Skeletal muscle tissue (tissue), 4 donors: ENCODE results near the gene FYTTD1. TPM values are rescaled to one million over a fixed set of nuclear protein-coding genes. Genes with fewer than 3 reads are reported as not detected.

Source experiments
- H3K27ac ChIP-seq: one replicate; pipeline ENCODE4 v1.7.0; 2013; ENCODE audit warnings: mild to moderate bottlenecking, low read depth, low read length, inconsistent platforms
- H3K27me3 ChIP-seq, 3 donors: one replicate each; pipeline ENCODE4 v1.7.0; 2013; ENCODE audit warnings: low read length in 3 of 3; ENCODE audit not compliant: control insufficient read depth in 3 of 3, insufficient read depth in 3 of 3
- H3K36me3 ChIP-seq, 3 donors: one replicate each; pipeline ENCODE4 v1.7.0; 2013; ENCODE audit warnings: low read length in 3 of 3; ENCODE audit not compliant: control insufficient read depth in 3 of 3, insufficient read depth in 3 of 3
- H3K4me1 ChIP-seq, 3 donors: one replicate each; pipeline ENCODE4 v1.7.0; 2013; ENCODE audit warnings: low read length in 3 of 3, mild to moderate bottlenecking in 3 of 3; ENCODE audit not compliant: control insufficient read depth in 3 of 3, insufficient read depth in 3 of 3
- H3K4me3 ChIP-seq, 3 donors: one replicate each; pipeline ENCODE4 v1.7.0; 2013; ENCODE audit warnings: low read length in 3 of 3
- H3K9ac ChIP-seq, 3 donors: one replicate each; pipeline ENCODE4 v1.7.0; 2013; ENCODE audit warnings: low read length in 3 of 3, mild to moderate bottlenecking in 3 of 3, moderate library complexity in 2 of 3, low read depth in 1 of 3
- H3K9me3 ChIP-seq, 3 donors: one replicate each; pipeline ENCODE4 v1.7.0; 2013; ENCODE audit warnings: low read length in 3 of 3; ENCODE audit not compliant: control insufficient read depth in 3 of 3
- total RNA-seq: library from RNA; depleted of rRNA; stranded (reverse); fragments of >200 nt; gene quantifications from one replicate; pipeline ENCODE4 v1.2.3, GENCODE V29; 2014
- donor health status: Osteomylitis.

The FYTTD1 gene
- total RNA-seq, 1 donor from 2014 or later, result 22.4 TPM

DNA sequence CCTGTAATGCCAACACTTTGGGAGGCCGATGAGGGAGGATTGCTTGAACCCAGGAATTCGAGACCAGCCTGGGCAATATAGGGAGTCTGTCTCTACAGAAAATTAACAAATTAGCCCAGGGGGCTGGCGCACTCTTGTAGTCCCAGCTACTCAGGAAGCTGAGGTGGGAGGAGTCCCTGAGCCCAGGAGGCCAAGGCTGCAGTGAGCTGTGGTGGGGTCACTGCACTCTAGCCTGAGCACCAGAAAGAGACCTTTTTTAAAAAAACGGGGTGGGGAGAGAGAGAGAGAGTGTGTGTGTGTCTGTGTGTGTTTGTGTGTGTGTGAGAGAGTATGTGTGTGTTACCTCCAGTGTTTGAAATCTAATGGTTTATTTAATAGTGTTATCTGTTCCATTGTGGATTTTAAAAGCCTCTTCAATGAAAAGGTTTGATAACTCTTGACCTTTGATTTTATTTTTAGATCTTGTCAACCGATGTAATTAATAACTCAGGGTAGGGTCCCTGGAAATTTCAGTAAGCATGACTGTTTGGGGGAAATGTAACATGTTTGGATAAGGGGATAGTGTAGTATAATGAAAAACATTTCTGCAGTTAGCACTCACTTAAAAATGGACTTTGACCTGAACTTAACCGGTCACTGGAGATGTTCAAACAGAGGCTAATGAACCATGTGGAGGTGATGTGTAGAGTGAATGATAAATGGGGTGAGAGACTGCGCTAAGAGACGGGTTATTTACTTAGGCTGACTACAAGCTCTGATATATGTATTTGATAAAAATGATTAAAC lies 71.1 kb downstream of the FYTTD1 start:
- H3K27ac ChIP-seq, result no peak overlapping the region
- no peaks in the 10 kb centered on the region for H3K4me1 ChIP-seq

DNA sequence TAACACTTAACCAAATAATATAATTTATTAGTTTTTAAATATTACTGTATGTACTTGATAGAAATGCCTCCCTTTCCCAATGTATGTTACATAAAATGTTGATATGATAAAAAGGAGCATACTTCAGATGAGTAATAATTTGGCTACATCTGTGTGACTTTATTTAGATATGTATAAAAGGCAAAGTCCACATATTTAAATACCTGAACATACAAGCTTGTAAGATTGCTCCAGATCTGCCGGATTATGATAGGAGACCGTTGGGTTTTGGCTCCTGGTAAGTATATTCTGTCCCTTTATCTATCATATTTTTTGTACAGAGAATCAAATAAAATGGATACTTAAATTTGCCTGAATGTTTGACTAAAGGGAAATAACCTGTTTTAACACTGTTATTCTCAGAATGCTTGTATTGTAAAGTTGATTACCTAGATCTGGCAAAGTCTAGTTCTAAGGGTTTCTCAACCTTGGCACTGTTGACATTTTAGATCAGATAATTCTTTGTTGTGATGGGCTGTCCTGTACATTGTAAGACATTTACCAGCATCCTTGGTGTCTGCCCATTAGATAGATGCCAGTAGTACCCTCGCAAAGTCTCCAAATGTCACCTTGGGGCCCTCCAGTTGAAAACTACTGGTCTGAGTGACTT lies 79.8 kb downstream of the FYTTD1 start:
- H3K4me1 ChIP-seq, result no peaks in the 10 kb centered on the region
- no peaks in the 10 kb centered on the region for H3K27me3 ChIP-seq
- no peak overlapping the region for H3K27ac ChIP-seq
- H3K9me3 ChIP-seq, result no peaks in the 10 kb centered on the region
- peaks cover 11 to 52% (median 41%) of the 10 kb centered on the region in 3 donors for H3K36me3 ChIP-seq
- no peak overlapping the region for H3K9ac ChIP-seq
- H3K4me3 ChIP-seq, result no peak overlapping the region

More for the DNA sequence above, 71.1 kb downstream of the FYTTD1 start:
- peaks cover 7 to 14% (median 10%) of the 10 kb centered on the region in 3 donors for H3K36me3 ChIP-seq
- no peaks in the 10 kb centered on the region for H3K27me3 ChIP-seq
- H3K4me3 ChIP-seq, result no peak overlapping the region
- H3K9ac ChIP-seq, result no peak overlapping the region
- H3K9me3 ChIP-seq, result no peaks in the 10 kb centered on the region

DNA sequence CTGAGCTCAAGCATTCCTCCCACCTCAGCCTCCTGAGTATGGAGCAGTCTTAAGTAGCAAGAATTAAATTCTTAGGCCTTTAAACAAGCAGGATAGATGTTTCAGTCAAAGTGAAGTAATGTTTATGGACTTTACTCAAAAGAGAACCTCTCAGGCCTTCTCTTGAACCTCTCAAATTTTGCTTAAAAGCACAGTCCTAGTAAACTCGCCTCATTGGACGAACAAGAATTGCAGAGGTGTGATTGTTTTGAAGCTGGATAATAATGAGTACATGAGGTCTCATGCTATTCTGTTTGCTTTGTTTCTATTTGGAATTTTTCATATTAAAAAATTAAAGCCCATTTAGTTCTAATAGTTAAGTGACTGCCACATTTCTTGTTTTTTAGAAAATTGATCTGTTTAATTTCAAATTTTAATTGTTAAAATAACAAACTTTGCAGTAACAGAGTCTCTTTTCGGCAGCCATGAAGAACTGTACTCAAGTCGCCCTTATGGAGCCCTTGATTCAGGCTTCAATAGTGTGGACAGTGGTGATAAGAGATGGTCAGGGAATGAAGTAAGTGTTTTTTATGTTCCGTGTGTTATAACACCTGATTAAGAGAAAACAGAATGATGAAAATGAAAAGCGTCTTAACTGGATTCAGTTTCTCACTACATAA lies 80.8 kb downstream of the FYTTD1 start:
- Histone ChIP-seq H3K27me3 (no peaks in the 10 kb centered on the region), H3K9ac (no peak overlapping the region), H3K9me3 (no peaks in the 10 kb centered on the region), H3K36me3 (peaks cover 11 to 55% (median 43%) of the 10 kb centered on the region in 3 donors), H3K4me3 (no peak overlapping the region), H3K27ac (no peak overlapping the region), H3K4me1 (no peaks in the 10 kb centered on the region)

DNA sequence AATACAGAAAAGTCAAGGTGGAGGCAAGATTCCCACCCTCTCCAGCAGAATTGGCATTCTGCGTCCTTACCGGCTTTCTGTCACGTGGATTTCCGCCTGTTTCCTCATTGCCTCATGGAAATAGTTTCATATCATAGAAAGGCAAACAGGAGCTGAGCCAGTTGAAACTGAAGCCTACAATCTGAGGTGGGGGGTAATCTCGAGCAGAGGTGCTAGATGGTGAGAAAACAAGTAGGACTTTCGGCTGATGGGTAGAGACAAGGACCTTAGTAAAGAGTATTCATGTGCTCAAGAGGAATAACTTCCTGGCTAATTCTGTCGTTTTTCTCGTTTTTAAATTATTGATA lies 81.3 kb downstream of the FYTTD1 start:
- Histone ChIP-seq H3K4me3 (no peak overlapping the region), H3K27me3 (no peaks in the 10 kb centered on the region), H3K9me3 (no peaks in the 10 kb centered on the region), H3K36me3 (peaks cover 11 to 57% (median 45%) of the 10 kb centered on the region in 3 donors), H3K27ac (no peak overlapping the region), H3K4me1 (no peaks in the 10 kb centered on the region), H3K9ac (no peak overlapping the region)

DNA sequence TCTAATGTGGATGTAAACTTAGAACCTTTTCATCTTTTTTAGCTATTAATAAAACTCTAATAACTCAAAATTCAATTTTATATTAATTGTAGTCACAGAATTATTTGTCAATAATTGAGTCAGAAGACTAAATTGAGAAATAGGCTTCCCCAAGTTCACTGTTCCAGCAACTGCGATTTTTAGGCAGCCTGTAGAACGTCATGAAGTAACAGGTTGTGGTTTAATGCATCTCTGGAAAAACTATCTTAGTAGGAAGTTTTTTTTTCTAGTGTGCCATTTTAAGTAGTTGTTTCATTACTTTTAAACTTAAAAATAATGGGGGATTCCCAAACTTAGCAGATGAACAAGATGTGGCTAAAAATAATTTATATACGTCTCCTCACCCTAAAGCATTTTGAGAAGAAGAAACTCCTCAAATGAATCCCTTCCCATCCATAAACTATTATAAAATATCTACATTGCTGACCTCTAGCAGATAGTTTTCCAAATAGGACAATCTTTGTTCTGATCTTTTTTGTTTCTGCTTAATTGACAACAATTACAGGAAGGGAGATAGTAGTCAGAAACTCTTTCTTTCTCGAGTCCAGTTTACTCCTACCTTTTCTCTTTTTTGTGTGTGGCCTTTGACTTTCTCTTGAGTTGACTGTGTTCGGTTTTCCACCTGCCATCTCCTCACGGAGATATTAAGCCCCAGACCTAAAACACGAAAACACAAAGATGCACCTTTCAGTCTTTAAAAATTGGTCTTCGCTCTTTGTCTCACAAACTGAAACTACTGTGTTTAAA lies 84.4 kb downstream of the FYTTD1 start:
- Histone ChIP-seq H3K4me3 (no peak overlapping the region), H3K9ac (no peak overlapping the region), H3K4me1 (no peaks in the 10 kb centered on the region), H3K27me3 (no peaks in the 10 kb centered on the region), H3K9me3 (no peaks in the 10 kb centered on the region), H3K27ac (no peak overlapping the region), H3K36me3 (peaks cover 9 to 45% (median 40%) of the 10 kb centered on the region in 3 donors)

DNA sequence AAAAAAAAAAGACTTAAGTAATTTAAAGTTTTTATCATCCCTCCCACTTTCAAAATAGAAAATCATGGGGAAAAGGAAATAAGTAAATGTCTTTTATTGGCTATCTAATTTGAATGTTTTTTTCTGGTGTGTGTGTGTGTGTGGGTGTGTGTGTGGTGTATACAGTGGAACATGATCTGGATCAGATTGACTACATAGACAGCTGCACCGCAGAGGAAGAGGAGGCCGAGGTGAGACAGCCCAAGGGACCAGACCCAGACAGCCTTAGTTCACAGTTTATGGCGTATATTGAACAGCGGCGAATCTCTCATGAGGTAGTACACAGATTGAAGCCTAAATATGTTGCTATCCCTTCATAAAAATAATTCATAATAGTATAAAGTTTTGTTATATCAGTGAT lies 85.8 kb downstream of the FYTTD1 start:
- H3K9ac ChIP-seq, result no peak overlapping the region
- no peaks in the 10 kb centered on the region for H3K9me3 ChIP-seq
- peaks cover 9 to 47% (median 39%) of the 10 kb centered on the region in 3 donors for H3K36me3 ChIP-seq
- no peak overlapping the region for H3K4me3 ChIP-seq
- H3K4me1 ChIP-seq, result no peaks in the 10 kb centered on the region
- H3K27ac ChIP-seq, result no peak overlapping the region
- H3K27me3 ChIP-seq, result no peaks in the 10 kb centered on the region

DNA sequence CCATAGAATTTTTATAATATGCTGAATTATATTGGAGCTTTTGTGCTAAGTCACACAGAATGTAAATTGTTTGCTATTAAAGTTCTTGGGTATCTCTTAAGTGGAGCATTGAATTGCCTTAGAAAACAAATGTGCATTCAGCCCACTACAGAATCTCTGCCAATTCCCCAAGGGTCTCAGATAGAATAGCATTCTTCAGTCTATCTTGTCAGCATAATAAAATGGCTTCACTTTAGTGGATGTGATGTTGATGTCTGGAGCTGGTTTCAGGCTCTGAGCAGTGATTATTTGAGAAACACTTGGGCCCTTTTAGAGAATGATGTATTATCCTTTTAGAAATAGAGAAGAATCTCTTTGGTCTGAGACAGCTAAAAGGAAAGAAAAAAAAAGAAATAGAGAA lies 86.6 kb downstream of the FYTTD1 start:
- H3K9ac ChIP-seq, result no peak overlapping the region
- no peaks in the 10 kb centered on the region for H3K4me1 ChIP-seq
- H3K4me3 ChIP-seq, result no peak overlapping the region
- H3K27ac ChIP-seq, result no peak overlapping the region
- H3K36me3 ChIP-seq, result peaks cover 7 to 48% (median 42%) of the 10 kb centered on the region in 3 donors
- H3K9me3 ChIP-seq, result no peaks in the 10 kb centered on the region
- no peaks in the 10 kb centered on the region for H3K27me3 ChIP-seq

Other genes with a start within 250 kb of the FYTTD1 start
- 2.6 TPM for gene BDH1, start 193.9 kb upstream of the FYTTD1 start, total RNA-seq
- gene RUBCN, start 13.0 kb upstream of the FYTTD1 start, total RNA-seq, result 3.7 TPM
- 48.0 TPM for gene LRCH3, start 41.4 kb downstream of the FYTTD1 start, total RNA-seq
- gene RPL35A, start 200.3 kb downstream of the FYTTD1 start, total RNA-seq, result 1,632 TPM
- gene LMLN, start 210.3 kb downstream of the FYTTD1 start, total RNA-seq, result 4.2 TPM